ENCODE data around the gene MYL5.
A peak's percentile ranks its signal among the peaks of the same experiment; 100 is the strongest.

The MYL5 gene

DNA sequence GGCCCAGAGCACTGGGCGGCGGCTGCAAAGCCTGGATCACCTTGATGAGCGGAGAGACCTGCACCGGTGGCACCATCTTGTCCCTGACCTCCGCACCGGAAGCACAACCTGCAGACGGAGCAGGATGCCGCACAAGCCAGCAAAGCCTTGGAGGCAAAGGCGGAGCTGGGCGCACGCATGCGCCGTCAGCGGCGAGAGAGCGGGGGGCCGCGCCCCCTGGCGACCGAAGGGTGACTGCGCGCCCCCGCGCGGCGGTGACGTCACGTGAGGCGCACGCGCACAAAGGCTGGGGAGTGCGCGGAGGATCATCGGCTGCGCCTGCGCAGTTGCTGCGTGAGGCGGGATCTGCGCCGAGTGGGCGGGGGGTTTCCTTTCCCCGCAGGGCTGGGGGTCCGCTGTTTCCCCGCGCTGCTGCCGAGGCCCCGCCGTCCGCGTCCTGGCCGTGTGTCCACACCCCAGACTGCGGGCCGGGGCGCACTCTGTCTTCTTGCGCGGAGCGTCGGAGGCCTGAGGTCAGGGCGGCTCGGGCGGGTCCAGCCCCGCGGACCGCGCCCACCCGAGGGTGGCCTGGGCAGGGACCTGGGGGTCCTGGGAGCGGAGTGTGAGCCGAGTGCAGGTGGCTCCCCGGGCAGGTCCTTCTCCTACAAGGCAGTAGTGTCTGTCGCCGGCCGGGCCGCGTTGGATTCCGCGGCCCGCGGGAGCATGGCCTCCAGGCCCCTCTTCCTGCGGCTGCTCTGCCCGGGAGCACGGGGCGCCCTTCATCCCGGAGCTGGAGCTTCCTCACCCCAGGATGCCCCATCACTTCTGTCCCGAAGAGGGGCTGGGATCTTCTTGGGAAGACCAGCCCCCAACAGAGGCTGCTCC, at the start of gene MYL5, which contains the start of gene ATP5ME:
MYL5 (plus strand) TSS at position 371 of the 864 bp plus-strand sequence. CDS start 3,485 bp downstream, outside the sequence.
ATP5ME (minus strand) TSS at position 105 of the 864 bp plus-strand sequence; CDS start at position 76, 29 bp downstream.
- TF ChIP-seq CTCF (conservative IDR thresholded peaks at IDR 0.05; ENCODE audit: low read depth, low read length), result peak; percentile 54
- peak; percentile 97 for DNase-seq (ENCODE audit: low read depth)
- peak within 1 kb of the TSS; percentile 92 for H3K4me3 ChIP-seq (ENCODE audit: low read depth, low read length)

DNA sequence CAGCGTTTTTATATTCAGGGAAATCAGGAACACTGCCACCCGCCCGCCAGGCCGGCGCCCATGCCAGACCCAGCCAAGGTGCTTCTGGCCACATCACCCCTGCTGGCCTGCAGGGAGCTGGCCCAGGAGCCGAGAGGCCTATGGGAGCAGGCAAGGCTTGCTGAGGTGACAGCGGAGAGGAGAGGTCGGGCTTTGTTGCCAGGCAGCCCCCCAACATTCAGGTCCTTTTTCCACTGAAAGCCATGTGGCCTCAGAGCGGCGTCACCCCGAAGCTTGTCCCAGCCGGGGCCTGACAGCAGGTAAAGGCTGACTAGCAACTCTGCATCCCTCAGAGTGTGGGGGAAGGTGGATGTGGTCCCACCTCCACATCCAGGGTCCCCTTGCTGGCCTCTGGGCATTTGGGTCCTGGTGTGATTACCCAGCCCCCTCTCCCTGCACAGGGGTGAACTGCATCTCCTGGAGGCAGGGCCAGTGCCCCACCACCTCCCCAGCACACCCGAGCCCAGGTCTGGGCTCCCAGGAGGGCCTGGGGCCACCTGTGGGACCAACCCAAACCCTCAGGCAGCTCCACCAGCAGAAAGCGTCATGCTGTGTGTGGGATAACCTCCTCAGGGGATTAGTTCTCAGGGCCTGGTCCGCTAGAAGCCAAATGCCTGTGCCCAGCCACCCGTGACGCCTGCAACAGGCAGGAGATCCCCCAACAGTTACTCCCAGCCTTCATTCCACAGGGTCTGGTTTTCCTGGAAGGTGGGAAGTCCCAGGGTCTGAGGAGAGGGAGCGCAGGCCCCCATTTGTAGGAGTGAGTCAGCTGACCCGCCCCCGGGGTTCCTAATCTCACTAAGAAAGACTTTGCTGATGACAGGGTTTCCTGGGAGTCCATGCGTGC, 49.4 kb upstream of the MYL5 start, which contains the start of gene PDE6B:
PDE6B (plus strand) TSS at position 869 of the 886 bp plus-strand sequence. CDS start 54 bp downstream, outside the sequence.
- TF ChIP-seq CTCF (conservative IDR thresholded peaks at IDR 0.05; ENCODE audit: low read depth, low read length), result no peak
- no peak for DNase-seq (ENCODE audit: low read depth)
- H3K4me3 ChIP-seq (ENCODE audit: low read depth, low read length), result no peak within 1 kb of the TSS

DNA sequence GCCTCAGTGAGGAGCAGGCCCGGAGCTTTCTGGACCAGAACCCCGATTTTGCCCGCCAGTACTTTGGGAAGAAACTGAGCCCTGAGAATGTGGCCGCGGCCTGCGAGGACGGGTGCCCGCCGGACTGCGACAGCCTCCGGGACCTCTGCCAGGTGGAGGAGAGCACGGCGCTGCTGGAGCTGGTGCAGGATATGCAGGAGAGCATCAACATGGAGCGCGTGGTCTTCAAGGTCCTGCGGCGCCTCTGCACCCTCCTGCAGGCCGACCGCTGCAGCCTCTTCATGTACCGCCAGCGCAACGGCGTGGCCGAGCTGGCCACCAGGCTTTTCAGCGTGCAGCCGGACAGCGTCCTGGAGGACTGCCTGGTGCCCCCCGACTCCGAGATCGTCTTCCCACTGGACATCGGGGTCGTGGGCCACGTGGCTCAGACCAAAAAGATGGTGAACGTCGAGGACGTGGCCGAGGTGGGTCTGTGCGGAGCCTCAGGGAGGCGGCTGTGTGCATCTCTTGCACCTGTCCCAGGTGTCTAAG, 48.6 kb upstream of the MYL5 start:
- no peak overlapping the region for H3K4me3 ChIP-seq (ENCODE audit: low read depth, low read length)
- TF ChIP-seq CTCF (conservative IDR thresholded peaks at IDR 0.05; ENCODE audit: low read depth, low read length), result no peak
- no peak for DNase-seq (ENCODE audit: low read depth)

DNA sequence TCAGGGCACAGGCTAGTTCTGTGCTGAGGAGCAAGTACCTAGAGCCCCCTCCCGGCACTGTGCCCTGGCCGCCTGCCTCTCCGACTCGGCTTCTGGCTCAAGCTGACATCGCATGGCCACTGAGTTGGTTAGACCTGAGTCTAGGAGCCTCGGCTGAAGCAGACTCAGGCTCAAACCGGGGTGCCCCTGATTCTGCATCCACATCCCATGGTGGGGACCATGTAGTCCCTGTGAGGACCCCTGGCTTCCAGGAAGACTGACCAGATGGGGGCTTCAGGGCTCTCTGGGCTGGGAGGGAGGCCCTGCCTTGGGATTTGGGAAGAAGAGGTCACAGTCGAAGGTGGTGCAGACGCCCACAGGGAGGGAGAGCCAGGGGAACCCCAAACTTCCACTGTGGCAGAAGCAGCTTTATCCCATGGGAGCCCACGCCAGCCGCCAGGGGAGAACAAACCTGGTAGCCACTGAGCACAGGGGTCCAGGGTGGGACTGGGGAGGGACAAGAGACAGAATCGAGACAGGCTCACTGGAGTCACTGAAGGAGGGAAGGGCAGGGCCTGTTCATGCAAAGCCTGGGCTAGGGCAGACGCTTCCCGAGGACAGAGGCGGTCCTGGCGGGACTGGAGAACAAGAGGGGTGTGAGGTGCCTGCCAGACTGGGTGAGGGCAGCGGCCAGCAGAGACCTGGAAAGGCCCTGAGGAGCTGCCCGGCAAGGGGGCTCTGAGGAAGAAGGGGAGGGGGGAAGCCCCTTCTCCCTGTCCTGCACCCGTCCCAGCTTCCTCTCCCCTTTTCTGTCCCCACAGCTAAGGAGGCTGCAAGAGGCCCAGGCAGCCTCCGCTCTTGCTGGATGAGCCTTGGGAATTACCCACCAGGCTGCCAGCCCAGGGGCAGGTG, 47.9 kb upstream of the MYL5 start:
- no peak for TF ChIP-seq CTCF (conservative IDR thresholded peaks at IDR 0.05; ENCODE audit: low read depth, low read length)
- DNase-seq (ENCODE audit: low read depth), result no peak
- H3K4me3 ChIP-seq (ENCODE audit: low read depth, low read length), result no peak overlapping the region

GRCh38 chr4:627347-628125, 46.8 kb upstream of the MYL5 start:
- TF ChIP-seq CTCF (conservative IDR thresholded peaks at IDR 0.05; ENCODE audit: low read depth, low read length), result no peak
- no peak overlapping the region for H3K4me3 ChIP-seq (ENCODE audit: low read depth, low read length)
- DNase-seq (ENCODE audit: low read depth), result no peak

Measured in choroid plexus epithelial cell (primary cell).